A673 (cell line): ENCODE data around the gene DES. TPM values are rescaled to one million over a fixed set of nuclear protein-coding genes. Genes with fewer than 3 reads are reported as not detected.
"Not testable (repeated sequence)": the region's sequence is repeated elsewhere in the genome, so short reads cannot be mapped to it uniquely, and the experiment has no call there.

Experiments used
- BruUV-seq: library from RNA; stranded (reverse); fragments of 400-500 nt; replicated peaks from 2 replicates; lab custom pipeline; 2021; lab: Mats Ljungman, UMichigan
- CTCF ChIA-PET: fragments of 300-600 bp; sonication (Branson Sonifier 250); formaldehyde crosslinking; loops from one replicate; lab custom pipeline; 2022; ENCODE audit warnings: antibody characterized with exemption; lab: Charles Lee
- POLR2A ChIA-PET: fragments of 300-600 bp; sonication (Branson Sonifier 250); formaldehyde crosslinking; loops from one replicate; lab custom pipeline; 2022; ENCODE audit warnings: antibody characterized with exemption; ENCODE audit not compliant: low non-redundant PET; lab: Charles Lee
- DNase-seq: peaks from one replicate; pipeline ENCODE4 v3.0.0-alpha.2; 2015; ENCODE audit warnings: low spot score
- H3K27ac ChIP-seq: fragments of 200-600 bp; sonication (generic); 2 replicates; pipeline ENCODE4 v1.5.1; 2016; ENCODE audit warnings: mixed run types, low read depth, mild to moderate bottlenecking, mixed read lengths, antibody characterized with exemption, low read length; ENCODE audit not compliant: poor library complexity, severe bottlenecking
- H3K27me3 ChIP-seq: fragments of 200-600 bp; sonication (generic); replicated peaks from 2 replicates; pipeline ENCODE4 v1.6.1; 2017; ENCODE audit warnings: mixed run types, low read depth, mild to moderate bottlenecking, mixed read lengths, antibody characterized with exemption, low read length; ENCODE audit not compliant: insufficient read depth, poor library complexity
- H3K36me3 ChIP-seq: fragments of 200-600 bp; sonication (generic); 2 replicates; pipeline ENCODE4 v1.6.1; 2016; ENCODE audit warnings: mixed run types, mild to moderate bottlenecking, mixed read lengths, antibody characterized with exemption, low read length; ENCODE audit not compliant: insufficient read depth, poor library complexity, severe bottlenecking
- H3K4me1 ChIP-seq: fragments of 200-600 bp; sonication (generic); 2 replicates; pipeline ENCODE4 v1.6.1; 2017; ENCODE audit warnings: mixed run types, mild to moderate bottlenecking, mixed read lengths, antibody characterized with exemption, low read length; ENCODE audit not compliant: insufficient read depth, poor library complexity, severe bottlenecking
- H3K4me3 ChIP-seq: fragments of 200-600 bp; sonication (generic); 2 replicates; pipeline ENCODE4 v1.5.1; 2016; ENCODE audit warnings: low read depth, mixed run types, mild to moderate bottlenecking, mixed read lengths, low read length; ENCODE audit not compliant: poor library complexity, severe bottlenecking
- H3K9me3 ChIP-seq: fragments of 200-600 bp; sonication (generic); 2 replicates; pipeline ENCODE4 v1.6.1; 2016; ENCODE audit warnings: mixed run types, low read depth, mild to moderate bottlenecking, mixed read lengths, antibody characterized with exemption, low read length; ENCODE audit not compliant: poor library complexity, severe bottlenecking
- EZH2 ChIP-seq: fragments of 200-600 bp; sonication (generic); IDR thresholded peaks from 2 replicates; pipeline ENCODE4 v1.6.1; 2017; ENCODE audit warnings: borderline replicate concordance, low read depth, mild to moderate bottlenecking, mixed read lengths, antibody characterized with exemption, low read length; ENCODE audit not compliant: poor library complexity, severe bottlenecking
- intact Hi-C: fragments of 100-400 bp; cut with micrococcal nuclease; formaldehyde crosslinking; loops from one replicate; pipeline ENCODE4 v1.10.0; 2022; ENCODE audit not compliant: unreplicated experiment
- total RNA-seq: library from RNA; stranded (reverse); gene quantifications from 2 replicates; pipeline ENCODE4 v1.2.3, GENCODE V29; 2021
- TF ChIP-seq, protein P1 (sequence below): fragments of 300-800, 200-600 bp; sonication (generic); conservative IDR thresholded peaks from 2 replicates; pipeline ENCODE4 v1.5.1; 2017; ENCODE audit warnings: low read depth, mild to moderate bottlenecking, antibody characterized with exemption, low read length, moderate library complexity, mixed read lengths

Gene DES
- total RNA-seq, 1 experiment from 2014 or later, result not detected

GRCh38 chr2:219406861-219407230 is 11.3 kb upstream of the DES start:
- ChIA-PET POLR2A (no interaction called here), CTCF (no interaction called here)
- Histone ChIP-seq H3K4me1 (peaks cover 6% of the 10 kb centered on the region), H3K36me3 (no peaks in the 10 kb centered on the region), H3K9me3 (no peaks in the 10 kb centered on the region), H3K4me3 (no peak overlapping the region), H3K27me3 (no peaks in the 10 kb centered on the region), H3K27ac (no peak overlapping the region)
- no TSS peak for BruUV-seq
- no peak for DNase-seq
- TF ChIP-seq, protein P1, sequence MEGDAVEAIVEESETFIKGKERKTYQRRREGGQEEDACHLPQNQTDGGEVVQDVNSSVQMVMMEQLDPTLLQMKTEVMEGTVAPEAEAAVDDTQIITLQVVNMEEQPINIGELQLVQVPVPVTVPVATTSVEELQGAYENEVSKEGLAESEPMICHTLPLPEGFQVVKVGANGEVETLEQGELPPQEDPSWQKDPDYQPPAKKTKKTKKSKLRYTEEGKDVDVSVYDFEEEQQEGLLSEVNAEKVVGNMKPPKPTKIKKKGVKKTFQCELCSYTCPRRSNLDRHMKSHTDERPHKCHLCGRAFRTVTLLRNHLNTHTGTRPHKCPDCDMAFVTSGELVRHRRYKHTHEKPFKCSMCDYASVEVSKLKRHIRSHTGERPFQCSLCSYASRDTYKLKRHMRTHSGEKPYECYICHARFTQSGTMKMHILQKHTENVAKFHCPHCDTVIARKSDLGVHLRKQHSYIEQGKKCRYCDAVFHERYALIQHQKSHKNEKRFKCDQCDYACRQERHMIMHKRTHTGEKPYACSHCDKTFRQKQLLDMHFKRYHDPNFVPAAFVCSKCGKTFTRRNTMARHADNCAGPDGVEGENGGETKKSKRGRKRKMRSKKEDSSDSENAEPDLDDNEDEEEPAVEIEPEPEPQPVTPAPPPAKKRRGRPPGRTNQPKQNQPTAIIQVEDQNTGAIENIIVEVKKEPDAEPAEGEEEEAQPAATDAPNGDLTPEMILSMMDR, result no peak
- no peak for TF ChIP-seq EZH2
- intact Hi-C loops, result no loop called here

DNA sequence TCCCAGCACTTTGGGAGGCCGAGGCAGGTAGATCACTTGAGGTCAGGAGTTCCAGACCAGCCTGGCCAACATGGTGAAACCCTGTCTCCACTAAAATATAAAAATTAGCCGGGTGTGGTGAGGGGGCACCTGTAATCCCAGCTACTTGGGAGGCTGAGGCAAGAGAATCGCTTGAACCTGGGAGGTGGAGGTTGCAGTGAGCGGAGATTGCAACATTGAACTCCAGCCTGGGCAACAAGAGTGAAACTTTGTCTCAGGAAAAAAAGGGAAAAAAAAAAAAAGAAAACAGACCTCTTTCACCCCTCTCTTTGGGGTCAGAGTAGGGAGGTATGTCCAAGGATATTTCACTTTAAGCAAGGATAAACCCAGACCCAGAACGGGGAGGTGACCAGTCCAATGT is 10.8 kb upstream of the DES start:
- DNase-seq, CTCF ChIA-PET, H3K27ac ChIP-seq, H3K9me3 ChIP-seq, POLR2A ChIA-PET, H3K36me3 ChIP-seq, H3K4me3 ChIP-seq, H3K4me1 ChIP-seq, intact Hi-C loops, BruUV-seq, H3K27me3 ChIP-seq: not testable (repeated sequence)

DNA sequence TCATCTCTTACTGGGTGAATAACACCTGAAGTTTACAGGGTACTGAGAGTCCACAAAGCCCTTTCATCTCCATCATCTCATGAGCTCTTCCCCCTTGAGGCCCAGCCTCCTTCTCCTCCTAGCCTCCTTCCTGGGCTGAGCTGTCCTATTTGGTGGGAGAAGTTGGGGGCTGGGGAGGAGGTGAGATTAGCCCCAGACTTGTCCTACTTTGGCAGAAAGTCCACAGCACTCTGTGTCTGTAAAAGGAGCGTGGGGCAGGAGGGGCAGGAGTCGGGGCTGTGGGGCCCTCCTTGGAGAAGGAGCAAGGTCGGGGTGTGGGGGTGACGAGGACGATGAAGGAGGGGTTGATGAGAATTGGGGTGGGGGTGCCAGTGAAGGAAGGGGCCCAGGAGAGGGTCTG is 10.0 kb upstream of the DES start:
- Histone ChIP-seq H3K9me3 (no peaks in the 10 kb centered on the region), H3K27me3 (no peaks in the 10 kb centered on the region), H3K4me1 (no peaks in the 10 kb centered on the region), H3K4me3 (no peak overlapping the region), H3K36me3 (no peaks in the 10 kb centered on the region), H3K27ac (no peak overlapping the region)
- BruUV-seq, result no TSS peak
- no peak for DNase-seq
- ChIA-PET CTCF (no interaction called here), POLR2A (no interaction called here)
- intact Hi-C loops, result no loop called here
- TF ChIP-seq, protein P1, result no peak
- TF ChIP-seq EZH2, result no peak

DNA sequence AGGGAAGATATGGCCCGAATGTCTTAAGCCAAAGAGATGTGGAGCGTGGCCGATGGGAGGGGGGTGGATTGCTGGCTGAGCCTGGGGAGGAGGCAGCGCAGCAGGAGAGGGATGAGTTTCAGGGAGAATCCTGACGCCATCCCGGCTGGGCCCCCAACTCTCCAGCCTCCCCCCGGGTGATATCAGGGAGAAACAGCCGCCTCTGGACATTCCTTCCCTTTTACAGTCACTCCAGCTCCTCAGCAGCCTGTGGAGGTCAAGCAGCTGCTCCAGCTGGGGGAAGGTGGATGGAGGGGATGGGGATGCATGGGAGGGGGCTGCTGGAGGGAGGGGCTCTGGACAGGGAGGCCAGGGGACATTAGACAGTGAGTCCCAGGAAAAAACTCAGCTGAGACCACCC is 9.5 kb upstream of the DES start:
- no peak for TF ChIP-seq EZH2
- TF ChIP-seq, protein P1, result no peak
- intact Hi-C loops, result no loop called here
- ChIA-PET POLR2A (no interaction called here), CTCF (interaction anchor here (0.6 kb wide), 1 partner anchor 102 kb away, joined by 7 read pairs; no protein-coding TSS in a partner anchor)
- no peaks in the 10 kb centered on the region for H3K27me3 ChIP-seq
- no peaks in the 10 kb centered on the region for H3K36me3 ChIP-seq
- no peaks in the 10 kb centered on the region for H3K4me1 ChIP-seq
- BruUV-seq, result no TSS peak
- no peaks in the 10 kb centered on the region for H3K9me3 ChIP-seq
- no peak overlapping the region for H3K27ac ChIP-seq
- no peak overlapping the region for H3K4me3 ChIP-seq
- no peak for DNase-seq
